Fibroblast of pulmonary artery (primary cell): ENCODE results near the gene EPB41L2.

Experiments
- DNase-seq: peaks from one replicate; pipeline ENCODE4 v3.0.0-alpha.2; 2010; ENCODE audit warnings: low read depth
- H3K4me3 ChIP-seq: replicated peaks from 2 replicates; pipeline ENCODE4 v1.5.1; 2011; ENCODE audit warnings: low read depth, mild to moderate bottlenecking, control low read depth, low read length, moderate library complexity
- TF ChIP-seq, protein P1 (sequence below): IDR thresholded peaks from 2 replicates; pipeline ENCODE4 v1.5.1; 2011; ENCODE audit warnings: mild to moderate bottlenecking, control low read depth, low read length, inconsistent platforms; ENCODE audit errors: missing control alignments

EPB41L2 gene

GRCh38 chr6:131048459-131048858 is 14.6 kb downstream of the EPB41L2 start:
- no peak for DNase-seq
- TF ChIP-seq, protein P1, sequence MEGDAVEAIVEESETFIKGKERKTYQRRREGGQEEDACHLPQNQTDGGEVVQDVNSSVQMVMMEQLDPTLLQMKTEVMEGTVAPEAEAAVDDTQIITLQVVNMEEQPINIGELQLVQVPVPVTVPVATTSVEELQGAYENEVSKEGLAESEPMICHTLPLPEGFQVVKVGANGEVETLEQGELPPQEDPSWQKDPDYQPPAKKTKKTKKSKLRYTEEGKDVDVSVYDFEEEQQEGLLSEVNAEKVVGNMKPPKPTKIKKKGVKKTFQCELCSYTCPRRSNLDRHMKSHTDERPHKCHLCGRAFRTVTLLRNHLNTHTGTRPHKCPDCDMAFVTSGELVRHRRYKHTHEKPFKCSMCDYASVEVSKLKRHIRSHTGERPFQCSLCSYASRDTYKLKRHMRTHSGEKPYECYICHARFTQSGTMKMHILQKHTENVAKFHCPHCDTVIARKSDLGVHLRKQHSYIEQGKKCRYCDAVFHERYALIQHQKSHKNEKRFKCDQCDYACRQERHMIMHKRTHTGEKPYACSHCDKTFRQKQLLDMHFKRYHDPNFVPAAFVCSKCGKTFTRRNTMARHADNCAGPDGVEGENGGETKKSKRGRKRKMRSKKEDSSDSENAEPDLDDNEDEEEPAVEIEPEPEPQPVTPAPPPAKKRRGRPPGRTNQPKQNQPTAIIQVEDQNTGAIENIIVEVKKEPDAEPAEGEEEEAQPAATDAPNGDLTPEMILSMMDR, result no peak
- no peak overlapping the region for H3K4me3 ChIP-seq

DNA sequence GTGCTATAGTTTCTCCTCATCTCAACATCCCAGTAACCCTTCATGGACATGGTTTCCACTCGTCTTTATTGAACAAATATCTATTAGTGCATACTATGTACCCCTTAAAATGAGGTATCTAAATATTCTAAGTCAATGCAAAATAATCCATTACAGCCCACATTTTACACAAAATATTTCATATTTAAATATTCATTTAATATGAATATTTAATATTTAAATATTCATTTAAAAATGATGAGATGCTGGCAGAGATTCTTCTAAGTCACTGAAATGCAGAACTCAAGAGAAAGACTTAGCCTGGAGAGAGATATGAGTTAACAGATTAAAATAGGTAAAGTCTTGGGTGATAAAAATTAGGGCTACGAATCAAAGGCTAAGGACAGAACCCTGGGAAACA is 17.9 kb downstream of the EPB41L2 start:
- DNase-seq, result no peak
- TF ChIP-seq, protein P1, result no peak
- no peak overlapping the region for H3K4me3 ChIP-seq

- DNase-seq, result no peak
- TF ChIP-seq, protein P1, result no peak
- H3K4me3 ChIP-seq, result no peak overlapping the region
These were observed 19.1 kb downstream of the EPB41L2 start for GRCh38 chr6:131043902-131044447.

GRCh38 chr6:131042664-131043063 is 20.4 kb downstream of the EPB41L2 start:
- no peak for DNase-seq
- TF ChIP-seq, protein P1, result no peak
- no peak overlapping the region for H3K4me3 ChIP-seq

DNA sequence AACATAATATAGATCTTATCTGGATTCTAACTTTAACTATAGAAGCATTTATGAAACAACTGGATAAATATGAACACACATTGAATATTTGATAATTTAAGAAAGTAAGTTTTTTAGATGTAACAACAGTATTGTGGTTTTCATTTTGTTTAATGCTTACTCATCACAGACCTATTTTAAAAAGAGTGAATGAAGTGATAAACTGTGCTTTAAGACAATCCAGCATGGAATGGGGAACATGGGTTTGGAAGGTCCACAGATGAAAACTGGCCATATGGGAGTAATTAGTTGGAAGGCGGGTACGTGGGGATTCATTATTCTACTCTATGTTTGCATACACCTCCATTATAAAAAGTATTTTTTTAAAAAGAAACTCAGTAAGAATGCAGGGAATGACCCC is 21.2 kb downstream of the EPB41L2 start:
- TF ChIP-seq, protein P1, result no peak
- H3K4me3 ChIP-seq, result no peak overlapping the region
- no peak for DNase-seq

- TF ChIP-seq, protein P1, result no peak
- DNase-seq, result no peak
- no peak overlapping the region for H3K4me3 ChIP-seq
These were observed 22.2 kb downstream of the EPB41L2 start for GRCh38 chr6:131040866-131041265.

DNA sequence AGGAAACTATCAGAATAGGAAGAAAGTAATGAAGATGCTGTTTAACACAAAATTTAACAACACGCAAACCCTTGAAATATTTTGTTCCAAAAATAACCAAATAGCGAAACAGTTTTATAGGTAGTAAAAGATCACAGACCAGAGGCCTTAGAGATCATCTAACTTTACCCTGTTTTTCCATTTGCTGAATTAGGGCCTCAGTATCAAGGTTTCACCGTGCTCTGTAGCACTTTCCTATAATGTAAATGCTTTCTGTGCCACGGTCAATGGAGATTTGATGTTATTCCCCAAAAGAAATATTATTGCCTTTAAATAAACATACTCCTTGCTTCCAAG is 23.7 kb downstream of the EPB41L2 start:
- no peak overlapping the region for H3K4me3 ChIP-seq
- no peak for DNase-seq
- TF ChIP-seq, protein P1, result no peak
